HG03460 (cell line): ENCODE results near the gene TSPAN3.

Source experiments
- ATAC-seq: cut with Tn5 transposase; IDR thresholded peaks from one replicate; pipeline ENCODE4 v1.9.1; 2021; ENCODE audit not compliant: unreplicated experiment

Gene TSPAN3

GRCh38 chr15:77057685-77058084 lies 13.2 kb downstream of the TSPAN3 start:
- no peak for ATAC-seq

GRCh38 chr15:77057072-77057471 lies 13.8 kb downstream of the TSPAN3 start:
- no peak for ATAC-seq

- no peak for ATAC-seq
Observed at GRCh38 chr15:77053709-77054108, 17.2 kb downstream of the TSPAN3 start.

DNA sequence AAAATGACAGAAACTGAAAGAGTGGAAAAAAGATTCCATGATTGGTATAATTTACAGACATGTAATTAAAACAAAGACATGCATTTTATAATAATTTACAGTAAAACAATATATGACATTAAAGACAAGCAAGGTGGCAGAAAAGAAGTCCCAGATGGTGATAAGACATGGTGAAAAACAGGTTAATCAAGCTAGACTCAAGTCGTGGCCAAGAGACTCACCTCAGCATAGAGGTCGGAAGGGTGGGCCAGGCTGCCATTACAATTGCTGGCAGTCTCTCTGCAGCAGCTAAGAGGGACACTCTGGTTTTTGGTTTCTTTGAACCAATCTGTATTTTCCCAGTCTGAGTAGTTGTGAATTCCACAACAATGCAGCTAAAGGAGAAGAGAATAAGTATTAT lies 18.4 kb downstream of the TSPAN3 start:
- ATAC-seq = no peak

DNA sequence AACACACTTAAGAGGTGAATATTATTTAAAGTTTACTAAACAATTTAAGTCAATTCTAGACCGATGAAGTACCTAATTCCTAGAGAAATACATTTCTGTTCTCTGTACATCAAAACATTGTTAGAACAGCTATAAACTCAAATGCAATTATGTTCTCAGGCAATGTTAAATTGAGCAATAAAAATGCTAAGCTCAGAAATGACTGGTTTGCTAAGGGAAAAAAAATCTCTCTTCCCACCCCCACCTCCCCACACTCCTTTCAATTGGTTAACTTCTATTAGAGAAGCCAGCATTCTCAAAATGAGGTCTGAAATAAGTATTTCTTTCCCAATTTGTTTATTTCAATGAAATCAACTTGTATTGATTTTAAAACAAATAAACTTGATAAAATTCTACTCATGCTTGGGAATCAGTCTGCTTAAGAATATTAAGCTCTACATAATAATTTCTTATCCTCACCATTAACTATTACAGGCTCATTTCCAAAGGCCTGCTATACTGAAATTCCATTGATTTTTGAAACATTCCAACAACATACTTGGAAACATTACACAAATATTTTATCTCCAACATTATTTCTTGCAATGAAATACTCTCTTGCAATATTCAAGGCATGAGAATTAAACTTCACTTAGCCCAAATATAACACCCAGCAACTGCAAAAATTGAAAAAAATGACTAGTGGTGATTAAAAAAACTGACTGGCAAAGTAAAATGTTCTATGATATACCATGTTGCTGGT lies 22.6 kb downstream of the TSPAN3 start:
- ATAC-seq = no peak

DNA sequence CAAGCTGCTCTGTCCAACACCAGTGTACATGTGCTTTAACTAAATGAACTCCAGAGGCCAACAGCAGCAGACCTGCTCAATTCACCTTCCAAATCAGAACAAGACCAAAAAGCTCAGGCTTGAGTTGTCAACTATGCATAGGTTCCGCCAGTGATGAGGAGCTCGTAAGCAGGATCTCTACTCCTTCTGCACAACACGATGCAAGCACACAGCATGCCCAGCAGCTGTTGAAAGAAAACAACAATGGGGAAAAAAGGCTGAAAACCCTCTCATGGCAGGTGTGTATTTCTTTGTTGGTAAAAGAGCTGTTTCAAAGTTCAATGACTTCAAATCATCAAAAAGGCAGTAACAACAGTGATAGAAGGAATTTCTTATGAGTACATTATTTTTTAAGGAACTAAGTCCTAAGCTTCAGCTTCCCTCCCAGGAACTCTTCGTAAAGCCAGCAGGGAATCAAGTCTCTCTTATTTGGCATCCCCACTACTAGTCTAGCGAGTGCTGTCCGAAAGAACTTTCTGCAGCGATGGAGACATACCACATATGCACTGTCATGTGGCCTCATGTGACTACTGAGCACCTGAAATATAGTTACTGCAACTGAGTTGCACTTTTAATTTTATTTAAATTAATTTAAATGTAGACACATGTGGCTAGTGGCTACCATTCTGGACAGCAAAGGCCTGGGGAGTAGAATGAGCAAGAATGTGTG lies 24.1 kb downstream of the TSPAN3 start:
- ATAC-seq = no peak

DNA sequence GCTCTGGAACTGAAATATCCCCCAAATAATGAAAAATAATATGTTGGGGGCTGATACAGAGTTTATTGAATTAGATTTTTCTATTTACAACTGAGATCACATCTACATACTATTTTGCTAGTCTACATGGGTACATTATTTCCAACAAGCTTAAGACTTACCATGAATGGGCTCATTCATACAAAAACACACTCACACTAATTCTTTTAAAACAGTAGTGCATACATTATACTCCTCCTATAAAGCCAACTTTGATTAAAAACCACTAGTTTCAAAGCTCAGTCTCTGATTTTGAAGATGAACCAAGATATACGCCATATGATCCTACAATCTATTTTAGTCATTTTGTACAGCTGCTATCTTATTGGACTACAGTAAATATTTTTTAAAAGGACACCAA lies 24.9 kb downstream of the TSPAN3 start:
- ATAC-seq = no peak

DNA sequence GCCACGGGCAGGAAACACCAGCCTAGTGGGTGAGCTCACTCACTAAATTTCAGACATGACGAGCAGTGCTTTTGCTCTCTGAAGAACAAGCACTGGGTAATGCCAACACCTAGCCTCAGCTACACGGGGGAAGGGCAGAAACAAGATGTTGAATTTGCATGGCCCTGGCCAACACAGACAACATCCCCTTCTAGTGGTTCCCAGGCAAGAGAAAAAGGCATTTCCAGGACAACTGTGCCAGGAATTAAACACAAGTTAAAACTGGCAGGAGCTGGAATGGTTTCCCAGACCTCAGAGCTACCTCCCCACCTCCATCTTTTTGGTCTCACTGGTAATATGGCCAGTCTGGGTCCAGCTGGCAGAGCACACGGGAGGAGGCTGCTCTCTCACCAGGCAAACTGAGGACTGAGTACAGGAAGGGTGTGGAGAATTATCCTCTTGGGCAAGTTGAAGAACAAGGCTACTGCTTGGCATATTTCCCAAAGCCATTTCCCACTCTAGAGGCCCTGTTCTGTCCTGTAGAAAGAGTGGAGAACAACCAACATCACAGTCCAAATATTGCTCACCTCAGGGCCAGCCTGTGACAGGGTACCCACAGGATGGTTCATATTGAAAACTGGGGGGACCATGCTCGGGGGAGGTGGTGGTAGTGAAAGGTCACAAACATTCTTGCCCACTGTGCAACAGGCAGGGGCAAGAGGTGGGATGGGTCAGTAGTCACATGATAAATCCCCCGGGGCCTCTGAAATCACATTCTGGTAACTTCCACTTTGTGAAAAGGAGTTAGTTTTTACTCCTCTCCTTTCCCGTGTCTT lies 26.5 kb downstream of the TSPAN3 start:
- no peak for ATAC-seq

DNA sequence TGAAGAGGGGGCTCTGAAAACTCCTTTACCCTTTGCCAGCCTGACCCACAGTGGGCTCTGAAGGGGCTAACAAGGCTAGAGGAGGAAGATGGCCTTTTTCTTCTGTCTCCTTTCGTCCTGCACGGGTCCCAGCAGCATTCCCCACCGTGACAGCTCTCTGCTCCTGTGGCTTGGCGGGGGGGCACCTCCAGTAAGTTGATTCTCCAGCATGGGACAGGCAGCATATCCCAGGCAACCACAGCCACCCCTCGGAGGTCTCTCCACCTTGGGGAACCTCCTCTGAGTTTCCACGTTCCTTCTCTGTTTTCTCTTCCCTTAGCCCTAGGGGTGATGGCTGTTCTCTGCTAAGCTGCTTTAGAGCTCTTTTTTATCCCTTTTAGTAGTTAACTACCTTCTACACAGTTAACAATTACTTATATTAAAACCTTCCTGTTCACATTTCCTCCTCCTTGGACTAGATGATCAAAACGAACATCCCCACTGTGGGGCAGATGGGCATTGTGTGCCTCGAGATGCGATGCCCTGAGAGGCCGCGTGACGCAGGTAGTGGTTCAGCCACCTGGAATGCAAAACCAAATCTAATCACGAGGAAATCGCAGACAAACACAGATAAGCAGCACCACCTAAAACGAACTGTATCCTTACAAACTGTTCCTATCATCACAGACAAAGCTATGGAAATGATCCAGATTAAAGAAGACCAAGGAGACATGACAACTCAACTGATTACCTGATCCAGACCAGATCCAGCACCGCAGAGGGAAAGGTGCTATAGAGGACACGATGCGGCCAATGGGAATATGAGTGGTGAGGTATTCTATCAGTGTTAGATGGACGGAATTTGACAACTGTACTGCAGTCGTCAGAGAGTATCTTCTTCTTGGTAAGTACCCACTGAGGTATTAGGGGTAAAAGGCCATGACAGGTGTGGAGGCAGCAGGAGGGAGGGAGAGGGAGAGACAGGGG lies 27.7 kb downstream of the TSPAN3 start:
- ATAC-seq = no peak

GRCh38 chr15:77042245-77042919 lies 28.5 kb downstream of the TSPAN3 start:
- ATAC-seq = no peak

GRCh38 chr15:77040673-77041072 lies 30.2 kb downstream of the TSPAN3 start:
- no peak for ATAC-seq

DNA sequence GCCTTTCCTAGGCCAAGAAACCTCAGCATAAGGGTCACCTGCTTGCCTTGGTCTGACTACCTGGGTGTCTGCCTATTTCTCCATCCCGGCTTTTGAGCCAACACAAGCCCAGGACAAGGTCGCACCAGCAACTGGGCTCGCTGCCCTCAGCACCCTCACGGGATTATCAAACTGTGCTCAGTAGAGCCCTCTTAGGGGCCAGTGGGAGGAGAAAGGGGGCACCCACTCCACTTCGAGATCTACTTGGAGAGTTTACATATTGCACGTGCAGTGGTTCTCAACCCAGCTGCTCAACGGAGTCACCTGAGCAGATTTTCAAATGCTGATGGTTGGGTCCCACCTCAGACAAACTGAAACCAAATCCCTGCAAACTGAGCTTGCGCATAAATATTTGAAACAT lies 31.1 kb downstream of the TSPAN3 start:
- ATAC-seq = no peak

DNA sequence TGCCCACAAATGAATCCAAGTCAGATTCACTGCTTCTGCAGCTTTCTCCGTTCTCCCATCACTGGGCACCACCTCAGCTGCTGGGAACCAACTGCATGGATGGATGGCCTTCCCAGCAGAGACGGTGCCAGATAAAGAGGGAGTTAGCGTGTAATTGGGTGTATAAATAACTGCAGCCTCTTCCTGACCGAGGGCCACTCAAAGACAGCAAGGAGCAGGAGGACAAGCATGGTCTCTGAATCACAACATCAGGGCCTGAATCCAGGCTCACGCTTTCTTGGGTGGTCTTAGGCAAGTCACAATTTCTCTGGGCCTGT lies 31.7 kb downstream of the TSPAN3 start:
- ATAC-seq = no peak

GRCh38 chr15:77038312-77039216 lies 32.3 kb downstream of the TSPAN3 start:
- ATAC-seq = no peak

- ATAC-seq = no peak
Observed at GRCh38 chr15:77037388-77038209, 33.3 kb downstream of the TSPAN3 start.

- no peak for ATAC-seq
Observed at GRCh38 chr15:77036537-77037387, 34.1 kb downstream of the TSPAN3 start.

DNA sequence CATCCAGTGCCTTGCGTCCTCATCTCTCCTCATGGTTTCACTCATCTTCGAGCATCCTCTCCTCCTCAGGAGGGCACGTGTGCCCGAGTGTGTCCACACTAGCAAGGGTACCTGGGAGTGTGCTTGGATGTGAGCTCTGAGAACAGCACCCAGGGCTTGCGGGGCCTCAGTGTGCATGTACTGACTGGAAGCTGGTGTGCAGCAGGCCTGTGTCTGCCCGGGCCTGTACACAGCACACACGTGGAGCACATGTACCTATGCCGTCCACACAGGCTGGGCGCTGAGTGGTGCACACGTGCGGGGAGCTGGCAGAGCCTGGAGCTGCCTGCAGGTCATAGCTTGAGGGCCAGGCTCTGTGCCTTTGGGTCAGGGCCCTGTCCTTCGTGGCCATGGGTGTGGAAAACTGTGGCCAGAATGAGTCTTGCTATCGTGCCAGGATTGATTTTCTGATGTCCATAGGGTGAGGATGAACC lies 34.9 kb downstream of the TSPAN3 start:
- no peak for ATAC-seq
